Natural killer cell (primary cell): ENCODE results near the gene KRTAP3-2. TPM values are rescaled to one million over a fixed set of nuclear protein-coding genes. Genes with fewer than 3 reads are reported as not detected.
A peak's percentile ranks its signal among the peaks of the same experiment; 100 is the strongest.

Experiments
- ATAC-seq, 3 donors: fragments of 150-1000 bp in 2 of 3; fragments of 200-7000 bp in 1 of 3; cut with Tn5 transposase; 1 replicate in 1 of 3; 2 replicates in 2 of 3; pipeline ENCODE4 v1.10.0; 2021; ENCODE audit warnings: mild to moderate bottlenecking in 2 of 3, moderate library complexity in 2 of 3
- DNase-seq, 2 donors: peaks; one replicate each; pipeline versions ENCODE4 v3.0.0 to v3.0.0-alpha.2; 2013 to 2021; ENCODE audit warnings: mixed read lengths in 1 of 2
- H3K27ac ChIP-seq: one replicate; pipeline ENCODE4 v1.5.1; 2013; ENCODE audit warnings: mild to moderate bottlenecking, low read length
- H3K27me3 ChIP-seq: one replicate; pipeline ENCODE4 v1.6.1; 2013; ENCODE audit warnings: low read length; ENCODE audit not compliant: control insufficient read depth, insufficient read depth
- H3K36me3 ChIP-seq: one replicate; pipeline ENCODE4 v1.6.1; 2013; ENCODE audit warnings: low read length; ENCODE audit not compliant: control insufficient read depth, insufficient read depth
- H3K4me1 ChIP-seq: one replicate; pipeline ENCODE4 v1.6.1; 2013; ENCODE audit warnings: low read length; ENCODE audit not compliant: control insufficient read depth, insufficient read depth
- H3K4me3 ChIP-seq: one replicate; pipeline ENCODE4 v1.5.1; 2013; ENCODE audit warnings: low read length
- H3K9me3 ChIP-seq: one replicate; pipeline ENCODE4 v1.6.1; 2013; ENCODE audit warnings: low read length; ENCODE audit not compliant: control insufficient read depth, insufficient read depth
- H3K27ac Mint-ChIP-seq, 2 donors: one replicate each; pipeline ENCODE4 v1.8.0; 2022; ENCODE audit warnings: mild to moderate bottlenecking in 2 of 2, mixed read lengths in 2 of 2, moderate library complexity in 1 of 2
- H3K27me3 Mint-ChIP-seq, 2 donors: one replicate each; pipeline ENCODE4 v1.8.0; 2022; ENCODE audit warnings: low read depth in 2 of 2, mixed read lengths in 2 of 2
- H3K36me3 Mint-ChIP-seq: one replicate; pipeline ENCODE4 v1.8.0; 2022; ENCODE audit warnings: mixed read lengths
- H3K4me1 Mint-ChIP-seq, 2 donors: one replicate each; pipeline ENCODE4 v1.8.0; 2022; ENCODE audit warnings: mixed read lengths in 2 of 2
- H3K4me3 Mint-ChIP-seq: one replicate; pipeline ENCODE4 v1.8.0; 2022; ENCODE audit warnings: mild to moderate bottlenecking, moderate library complexity, mixed read lengths
- H3K9me3 Mint-ChIP-seq, 2 donors: one replicate each; pipeline ENCODE4 v1.8.0; 2022; ENCODE audit warnings: mixed read lengths in 2 of 2
- WGBS: methylation state at CpG from one replicate; pipeline ENCODE4 v1.1.7; 2013; ENCODE audit warnings: missing lambda C conversion rate; ENCODE audit not compliant: insufficient coverage; 5-methylcytosine and 5-hydroxymethylcytosine counted together
- intact Hi-C: fragments of 100-400 bp; cut with micrococcal nuclease; formaldehyde crosslinking; loops from one replicate; pipeline ENCODE4 v1.14.2; 2022
- total RNA-seq, 4 donors: library from RNA; stranded (reverse); fragments of 120-200 nt in 1 of 4; gene quantifications; one replicate each; pipeline versions ENCODE4 v1.2.3 to v1.2.4, GENCODE V29; 2013 to 2022
- TF ChIP-seq, protein P1 (sequence below): fragments of 200-600 bp; IDR thresholded peaks from one replicate; pipeline ENCODE4 v1.8.0; 2022; ENCODE audit warnings: antibody characterized with exemption

KRTAP3-2 gene
- total RNA-seq, 3 donors from 2014 or later (not counting 1 experiment from before 2014, with no cell fraction given): not detected

- ATAC-seq (peak in 2 of 3 donors; percentile 46 to 69), DNase-seq (peak in 1 of 2 donors; percentile 46)
- no peaks in the 10 kb centered on the region for H3K9me3 Mint-ChIP-seq
- intact Hi-C loops: no loop called here
- Histone ChIP-seq H3K4me1 (no peaks in the 10 kb centered on the region), H3K27me3 (no peaks in the 10 kb centered on the region), H3K36me3 (no peaks in the 10 kb centered on the region), H3K9me3 (no peaks in the 10 kb centered on the region), H3K4me3 (no peak overlapping the region), H3K27ac (no peak overlapping the region)
- WGBS: 71% methylated on average over 1 of the region's 1 CpG
- no peaks in the 10 kb centered on the region for H3K36me3 Mint-ChIP-seq
- no peaks in the 10 kb centered on the region for H3K4me1 Mint-ChIP-seq
- no peak overlapping the region for H3K4me3 Mint-ChIP-seq
- peaks cover 8 to 32% of the 10 kb centered on the region in 2 donors for H3K27me3 Mint-ChIP-seq
- H3K27ac Mint-ChIP-seq: no peak overlapping the region
- TF ChIP-seq, protein P1, sequence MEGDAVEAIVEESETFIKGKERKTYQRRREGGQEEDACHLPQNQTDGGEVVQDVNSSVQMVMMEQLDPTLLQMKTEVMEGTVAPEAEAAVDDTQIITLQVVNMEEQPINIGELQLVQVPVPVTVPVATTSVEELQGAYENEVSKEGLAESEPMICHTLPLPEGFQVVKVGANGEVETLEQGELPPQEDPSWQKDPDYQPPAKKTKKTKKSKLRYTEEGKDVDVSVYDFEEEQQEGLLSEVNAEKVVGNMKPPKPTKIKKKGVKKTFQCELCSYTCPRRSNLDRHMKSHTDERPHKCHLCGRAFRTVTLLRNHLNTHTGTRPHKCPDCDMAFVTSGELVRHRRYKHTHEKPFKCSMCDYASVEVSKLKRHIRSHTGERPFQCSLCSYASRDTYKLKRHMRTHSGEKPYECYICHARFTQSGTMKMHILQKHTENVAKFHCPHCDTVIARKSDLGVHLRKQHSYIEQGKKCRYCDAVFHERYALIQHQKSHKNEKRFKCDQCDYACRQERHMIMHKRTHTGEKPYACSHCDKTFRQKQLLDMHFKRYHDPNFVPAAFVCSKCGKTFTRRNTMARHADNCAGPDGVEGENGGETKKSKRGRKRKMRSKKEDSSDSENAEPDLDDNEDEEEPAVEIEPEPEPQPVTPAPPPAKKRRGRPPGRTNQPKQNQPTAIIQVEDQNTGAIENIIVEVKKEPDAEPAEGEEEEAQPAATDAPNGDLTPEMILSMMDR: peak; percentile 72
These were observed 35.9 kb downstream of the KRTAP3-2 start for GRCh38 chr17:40963838-40964237.

DNA sequence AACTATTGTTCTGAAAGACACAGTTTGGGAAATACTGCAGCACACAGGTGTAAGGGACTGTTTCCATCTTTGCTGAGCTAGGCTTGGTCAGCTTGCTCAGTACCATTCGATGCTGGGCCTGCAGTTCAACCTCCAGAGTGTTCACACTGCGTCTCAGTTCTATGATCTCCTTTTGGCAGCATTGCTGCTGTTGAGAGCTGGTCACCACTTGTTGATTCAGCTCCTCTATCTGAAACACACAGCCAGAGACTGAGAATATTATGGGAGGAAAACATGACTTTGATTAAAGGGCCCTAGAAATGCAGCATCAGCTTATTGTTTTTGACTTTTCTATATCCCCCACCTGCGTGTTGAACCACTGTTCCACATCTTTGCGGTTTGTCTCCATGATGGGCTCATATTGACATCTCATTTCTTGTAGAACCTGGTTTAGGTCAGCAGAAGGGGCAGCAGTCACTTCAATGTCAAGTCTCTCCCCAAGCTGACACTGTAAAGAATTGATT is 37.6 kb downstream of the KRTAP3-2 start:
- Histone ChIP-seq H3K27me3 (no peaks in the 10 kb centered on the region), H3K9me3 (no peaks in the 10 kb centered on the region), H3K36me3 (no peaks in the 10 kb centered on the region), H3K4me3 (no peak overlapping the region), H3K27ac (no peak overlapping the region), H3K4me1 (no peaks in the 10 kb centered on the region)
- ATAC-seq: no peak
- H3K36me3 Mint-ChIP-seq: no peaks in the 10 kb centered on the region
- H3K9me3 Mint-ChIP-seq: no peaks in the 10 kb centered on the region
- no peak for DNase-seq
- H3K4me1 Mint-ChIP-seq: no peaks in the 10 kb centered on the region
- TF ChIP-seq, protein P1: no peak
- peaks cover 10 to 22% of the 10 kb centered on the region in 2 donors for H3K27me3 Mint-ChIP-seq
- 79% methylated on average over 4 of the region's 4 CpGs for WGBS
- H3K27ac Mint-ChIP-seq: no peak overlapping the region
- no peak overlapping the region for H3K4me3 Mint-ChIP-seq
- intact Hi-C loops: no loop called here

- H3K4me1 Mint-ChIP-seq: no peaks in the 10 kb centered on the region
- H3K9me3 ChIP-seq: no peaks in the 10 kb centered on the region
- peaks cover 10 to 25% of the 10 kb centered on the region in 2 donors for H3K27me3 Mint-ChIP-seq
- no peaks in the 10 kb centered on the region for H3K9me3 Mint-ChIP-seq
- no peak for ATAC-seq
- H3K27ac ChIP-seq: no peak overlapping the region
- intact Hi-C loops: no loop called here
- H3K36me3 Mint-ChIP-seq: no peaks in the 10 kb centered on the region
- no peaks in the 10 kb centered on the region for H3K4me1 ChIP-seq
- no peaks in the 10 kb centered on the region for H3K36me3 ChIP-seq
- no peak overlapping the region for H3K4me3 Mint-ChIP-seq
- no peak overlapping the region for H3K27ac Mint-ChIP-seq
- TF ChIP-seq, protein P1: no peak
- DNase-seq: no peak
- H3K27me3 ChIP-seq: no peaks in the 10 kb centered on the region
- WGBS: no CpG with 5 or more reads among the region's 1 CpG
- no peak overlapping the region for H3K4me3 ChIP-seq
These were observed 38.1 kb downstream of the KRTAP3-2 start for GRCh38 chr17:40961591-40961990.

DNA sequence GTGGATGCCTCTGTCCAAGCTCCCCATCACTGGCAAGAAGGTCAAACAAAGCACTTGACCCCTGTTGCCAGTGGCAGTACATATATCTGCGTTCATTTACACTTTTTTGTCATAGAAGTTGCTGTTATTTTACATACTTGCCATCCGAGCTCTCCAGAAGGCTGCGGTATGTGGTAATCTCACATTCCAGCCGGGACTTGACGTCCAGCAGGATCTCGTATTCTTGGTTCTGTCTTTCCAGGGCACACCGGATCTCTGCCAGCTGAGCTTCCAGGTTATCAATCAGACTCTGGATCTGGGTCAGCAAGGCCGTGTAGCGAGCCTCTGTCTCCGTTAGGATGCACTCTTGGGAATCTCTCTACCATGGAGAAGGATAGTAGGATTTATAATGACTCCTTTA is 39.6 kb downstream of the KRTAP3-2 start:
- Histone ChIP-seq H3K9me3 (no peaks in the 10 kb centered on the region), H3K27ac (no peak overlapping the region), H3K4me1 (no peaks in the 10 kb centered on the region), H3K27me3 (no peaks in the 10 kb centered on the region), H3K36me3 (no peaks in the 10 kb centered on the region), H3K4me3 (no peak overlapping the region)
- intact Hi-C loops: no loop called here
- no peak for DNase-seq
- TF ChIP-seq, protein P1: no peak
- peaks cover 10 to 29% of the 10 kb centered on the region in 2 donors for H3K27me3 Mint-ChIP-seq
- 95% methylated on average over 10 of the region's 10 CpGs for WGBS
- H3K4me3 Mint-ChIP-seq: no peak overlapping the region
- no peak for ATAC-seq
- no peaks in the 10 kb centered on the region for H3K9me3 Mint-ChIP-seq
- H3K27ac Mint-ChIP-seq: no peak overlapping the region
- no peaks in the 10 kb centered on the region for H3K36me3 Mint-ChIP-seq
- no peaks in the 10 kb centered on the region for H3K4me1 Mint-ChIP-seq
